Activated naive CD8-positive, alpha-beta T cell treated with anti-CD3 and anti-CD28 coated beads, Interleukin-2, amount 10 ng/mL, durations not matched to agents 7 days and 5 days (primary cell): Measurements from ENCODE around the gene STAG1. TPM values are rescaled to one million over a fixed set of nuclear protein-coding genes. Genes with fewer than 3 reads are reported as not detected.
"Not testable (repeated sequence)": the region's sequence is repeated elsewhere in the genome, so short reads cannot be mapped to it uniquely, and the experiment has no call there.

Source experiments
- ATAC-seq: fragments of 150-1000 bp; cut with Tn5 transposase; one replicate; pipeline ENCODE4 v1.10.0; 2021; ENCODE audit warnings: low read depth, moderate library complexity
- POLR2A ChIA-PET: fragments of 350-600 bp; sonication (Branson Sonifier 250); formaldehyde crosslinking; loops from one replicate; lab custom pipeline; 2021; ENCODE audit warnings: antibody characterized with exemption; lab: Charles Lee
- DNase-seq: peaks from one replicate; pipeline ENCODE4 v3.0.0; 2021
- H3K27ac Mint-ChIP-seq: one replicate; pipeline ENCODE4 v1.8.0; 2022; ENCODE audit warnings: mild to moderate bottlenecking, mixed read lengths
- H3K27me3 Mint-ChIP-seq: one replicate; pipeline ENCODE4 v1.8.0; 2022; ENCODE audit warnings: mild to moderate bottlenecking, moderate library complexity, mixed read lengths
- H3K36me3 Mint-ChIP-seq: one replicate; pipeline ENCODE4 v1.8.0; 2021; ENCODE audit warnings: mild to moderate bottlenecking, mixed read lengths
- H3K4me1 Mint-ChIP-seq: one replicate; pipeline ENCODE4 v1.8.0; 2021; ENCODE audit warnings: mixed read lengths
- H3K4me3 Mint-ChIP-seq: one replicate; pipeline ENCODE4 v1.8.0; 2022; ENCODE audit warnings: mild to moderate bottlenecking, moderate library complexity, mixed read lengths
- H3K9me3 Mint-ChIP-seq: one replicate; pipeline ENCODE4 v1.8.0; 2021; ENCODE audit warnings: mixed read lengths
- total RNA-seq, 2 experiments: library from RNA; stranded (reverse); gene quantifications; one replicate each; pipeline ENCODE4 v1.2.3, GENCODE V29; 2021

STAG1 gene
- total RNA-seq, 2 experiments from 2014 or later = 39.4 to 43.7 TPM

DNA sequence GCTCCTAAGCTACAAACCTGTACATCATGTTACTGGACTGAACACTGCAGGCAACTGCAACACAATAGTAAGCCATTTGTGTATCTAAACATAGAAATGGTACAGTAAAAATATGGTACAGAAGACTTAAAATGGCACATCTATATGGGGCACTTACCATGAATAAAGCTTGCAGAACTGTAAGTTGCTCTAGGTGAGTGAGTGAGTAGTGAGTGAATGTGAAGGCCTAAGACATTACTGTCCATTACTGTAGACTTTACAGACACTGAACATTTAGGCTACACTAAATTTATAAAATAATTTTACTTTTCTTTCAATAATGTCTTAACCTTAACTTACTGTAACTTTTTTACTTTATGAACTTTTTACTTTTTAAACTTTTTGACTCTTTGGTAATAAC lies 76.2 kb downstream of the STAG1 start:
- no peak for DNase-seq
- POLR2A ChIA-PET = no interaction called here
- Mint-ChIP-seq H3K4me1 (peaks cover 6% of the 10 kb centered on the region), H3K36me3 (peaks cover 16% of the 10 kb centered on the region), H3K4me3 (no peak overlapping the region), H3K27ac (no peak overlapping the region), H3K27me3 (no peaks in the 10 kb centered on the region), H3K9me3 (no peaks in the 10 kb centered on the region)
- no peak for ATAC-seq

DNA sequence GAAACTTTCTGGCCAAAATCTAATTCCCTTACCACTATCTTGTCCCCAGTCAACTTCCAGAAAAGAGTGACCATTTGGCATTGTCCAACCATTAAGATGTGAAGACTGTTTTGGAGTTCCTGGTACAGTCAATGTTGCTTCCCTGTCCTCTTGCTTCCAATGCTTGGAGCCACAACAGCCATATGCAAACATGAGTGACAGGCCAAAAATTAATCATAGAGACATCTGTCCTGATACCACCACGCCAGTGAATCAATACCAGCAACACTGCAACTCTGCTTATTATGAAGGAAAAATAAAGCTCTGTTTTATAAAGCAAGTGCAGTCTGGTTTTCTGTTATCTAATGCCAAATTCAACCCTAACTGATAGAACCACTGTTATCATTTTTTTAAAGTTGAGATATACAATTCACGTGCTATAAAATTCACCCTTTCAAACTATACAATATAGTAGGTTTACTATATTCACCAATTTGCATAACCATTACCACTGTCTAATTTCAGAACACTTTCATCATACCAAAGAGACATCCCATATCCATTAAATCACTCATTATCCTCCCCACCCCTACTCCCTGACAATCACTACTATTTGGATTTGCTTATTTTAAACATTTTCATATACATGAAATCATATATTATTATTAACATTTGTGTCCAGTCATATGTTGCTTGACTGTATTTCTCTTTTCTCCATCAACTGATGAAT lies 76.9 kb downstream of the STAG1 start:
- ATAC-seq (no peak), DNase-seq (no peak)
- H3K9me3 Mint-ChIP-seq = no peaks in the 10 kb centered on the region
- POLR2A ChIA-PET = no interaction called here
- no peak overlapping the region for H3K4me3 Mint-ChIP-seq
- H3K4me1 Mint-ChIP-seq = peaks cover 6% of the 10 kb centered on the region
- no peaks in the 10 kb centered on the region for H3K27me3 Mint-ChIP-seq
- no peak overlapping the region for H3K27ac Mint-ChIP-seq
- H3K36me3 Mint-ChIP-seq = peaks cover 18% of the 10 kb centered on the region

GRCh38 chr3:136672457-136672856 lies 79.7 kb downstream of the STAG1 start:
- Mint-ChIP-seq H3K4me3 (no peak overlapping the region), H3K36me3 (peaks cover 28% of the 10 kb centered on the region), H3K9me3 (peaks cover 4% of the 10 kb centered on the region), H3K27ac (no peak overlapping the region), H3K27me3 (no peaks in the 10 kb centered on the region), H3K4me1 (peaks cover 6% of the 10 kb centered on the region)
- no peak for DNase-seq
- ATAC-seq = no peak
- POLR2A ChIA-PET = no interaction called here

DNA sequence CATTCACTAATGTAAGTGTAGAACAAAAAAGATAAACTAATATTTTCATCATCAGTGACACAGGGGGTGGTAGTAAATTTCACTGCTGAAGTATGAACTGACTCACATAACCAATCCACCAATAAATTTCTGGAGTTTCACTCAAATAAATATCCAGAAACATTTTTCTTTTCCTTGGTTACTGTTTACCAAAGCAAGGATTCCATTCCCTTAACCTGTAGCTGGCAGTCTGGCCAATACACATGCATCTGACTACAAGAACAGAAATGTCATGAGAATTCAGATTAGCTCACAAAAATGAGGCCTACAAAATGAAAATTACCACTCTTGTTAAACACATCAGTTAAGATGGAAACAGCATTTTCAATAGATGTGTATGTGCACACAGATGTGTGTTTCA lies 80.3 kb downstream of the STAG1 start:
- H3K27ac Mint-ChIP-seq = no peak overlapping the region
- POLR2A ChIA-PET = no interaction called here
- no peaks in the 10 kb centered on the region for H3K27me3 Mint-ChIP-seq
- H3K36me3 Mint-ChIP-seq = peaks cover 30% of the 10 kb centered on the region
- no peak for ATAC-seq
- H3K9me3 Mint-ChIP-seq = peaks cover 4% of the 10 kb centered on the region
- H3K4me1 Mint-ChIP-seq = peaks cover 6% of the 10 kb centered on the region
- DNase-seq = no peak
- H3K4me3 Mint-ChIP-seq = no peak overlapping the region

DNA sequence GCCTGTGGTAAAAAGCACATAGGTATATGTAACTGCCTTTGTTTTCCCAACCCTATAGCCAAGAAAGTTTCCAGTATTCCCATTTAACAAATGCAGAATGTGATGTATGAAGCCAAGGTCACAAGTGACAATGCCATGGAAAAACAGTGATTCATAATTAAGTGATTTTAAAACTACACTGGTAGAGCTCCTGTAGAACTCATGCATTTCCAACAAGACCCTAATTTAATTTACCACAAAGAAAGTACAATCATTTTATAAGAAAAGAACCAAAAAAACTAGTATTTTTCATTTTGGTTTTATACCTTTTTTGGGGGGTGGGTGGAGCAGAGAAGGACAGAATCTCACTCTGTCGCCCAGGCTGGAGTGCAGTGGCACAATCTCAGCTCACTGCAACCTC lies 82.0 kb downstream of the STAG1 start:
- Mint-ChIP-seq H3K4me3 (no peak overlapping the region), H3K36me3 (peaks cover 35% of the 10 kb centered on the region), H3K27me3 (no peaks in the 10 kb centered on the region), H3K4me1 (peaks cover 8% of the 10 kb centered on the region), H3K27ac (no peak overlapping the region), H3K9me3 (peaks cover 6% of the 10 kb centered on the region)
- ATAC-seq (no peak), DNase-seq (no peak)
- POLR2A ChIA-PET = no interaction called here

GRCh38 chr3:136667081-136667480 lies 85.1 kb downstream of the STAG1 start:
- H3K36me3 Mint-ChIP-seq = peaks cover 40% of the 10 kb centered on the region
- ATAC-seq (no peak), DNase-seq (no peak)
- POLR2A ChIA-PET = no interaction called here
- peaks cover 4% of the 10 kb centered on the region for H3K4me1 Mint-ChIP-seq
- peaks cover 6% of the 10 kb centered on the region for H3K9me3 Mint-ChIP-seq
- H3K27me3 Mint-ChIP-seq = no peaks in the 10 kb centered on the region
- no peak overlapping the region for H3K4me3 Mint-ChIP-seq
- H3K27ac Mint-ChIP-seq = no peak overlapping the region

DNA sequence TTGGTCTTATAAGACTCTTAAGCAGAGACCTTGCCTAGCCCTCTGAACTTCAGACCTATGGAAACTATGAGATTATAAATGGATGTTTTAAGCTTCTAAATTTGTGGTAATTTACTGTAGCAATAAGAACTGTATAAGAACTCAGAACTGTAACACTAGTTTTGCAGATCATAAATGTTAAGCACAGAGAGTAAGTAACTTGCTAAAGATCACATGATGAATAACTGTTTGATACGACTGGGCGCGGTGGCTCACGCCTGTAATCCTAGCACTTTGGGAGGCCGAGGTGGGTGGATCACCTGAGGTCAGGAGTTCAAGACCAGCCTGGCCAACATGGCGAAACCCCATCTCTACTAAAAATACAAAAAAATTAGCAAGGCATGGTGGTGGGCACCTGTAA lies 85.9 kb downstream of the STAG1 start:
- H3K4me1 Mint-ChIP-seq, DNase-seq, ATAC-seq, H3K4me3 Mint-ChIP-seq, POLR2A ChIA-PET, H3K27me3 Mint-ChIP-seq, H3K27ac Mint-ChIP-seq, H3K9me3 Mint-ChIP-seq: not testable (repeated sequence)
- H3K36me3 Mint-ChIP-seq = peaks cover 40% of the 10 kb centered on the region

GRCh38 chr3:136664771-136665170 lies 87.4 kb downstream of the STAG1 start:
- H3K27me3 Mint-ChIP-seq = no peaks in the 10 kb centered on the region
- no peak overlapping the region for H3K4me3 Mint-ChIP-seq
- no peak overlapping the region for H3K27ac Mint-ChIP-seq
- peaks cover 7% of the 10 kb centered on the region for H3K4me1 Mint-ChIP-seq
- peaks cover 35% of the 10 kb centered on the region for H3K36me3 Mint-ChIP-seq
- DNase-seq (no peak), ATAC-seq (no peak)
- H3K9me3 Mint-ChIP-seq = peaks cover 6% of the 10 kb centered on the region
- POLR2A ChIA-PET = no interaction called here

- H3K9me3 Mint-ChIP-seq = peaks cover 2% of the 10 kb centered on the region
- H3K27ac Mint-ChIP-seq = no peak overlapping the region
- POLR2A ChIA-PET = no interaction called here
- peaks cover 33% of the 10 kb centered on the region for H3K36me3 Mint-ChIP-seq
- no peak for ATAC-seq
- no peak for DNase-seq
- H3K4me1 Mint-ChIP-seq = peaks cover 8% of the 10 kb centered on the region
- H3K4me3 Mint-ChIP-seq = no peak overlapping the region
- H3K27me3 Mint-ChIP-seq = no peaks in the 10 kb centered on the region
These were observed 90.9 kb downstream of the STAG1 start for GRCh38 chr3:136661282-136661681.

- no peak overlapping the region for H3K27ac Mint-ChIP-seq
- ATAC-seq = no peak
- H3K9me3 Mint-ChIP-seq = peaks cover 6% of the 10 kb centered on the region
- H3K36me3 Mint-ChIP-seq = peaks cover 38% of the 10 kb centered on the region
- H3K27me3 Mint-ChIP-seq = no peaks in the 10 kb centered on the region
- POLR2A ChIA-PET = no interaction called here
- no peak overlapping the region for H3K4me3 Mint-ChIP-seq
- DNase-seq = no peak
- peaks cover 6% of the 10 kb centered on the region for H3K4me1 Mint-ChIP-seq
These were observed 93.1 kb downstream of the STAG1 start for GRCh38 chr3:136658946-136659682.

DNA sequence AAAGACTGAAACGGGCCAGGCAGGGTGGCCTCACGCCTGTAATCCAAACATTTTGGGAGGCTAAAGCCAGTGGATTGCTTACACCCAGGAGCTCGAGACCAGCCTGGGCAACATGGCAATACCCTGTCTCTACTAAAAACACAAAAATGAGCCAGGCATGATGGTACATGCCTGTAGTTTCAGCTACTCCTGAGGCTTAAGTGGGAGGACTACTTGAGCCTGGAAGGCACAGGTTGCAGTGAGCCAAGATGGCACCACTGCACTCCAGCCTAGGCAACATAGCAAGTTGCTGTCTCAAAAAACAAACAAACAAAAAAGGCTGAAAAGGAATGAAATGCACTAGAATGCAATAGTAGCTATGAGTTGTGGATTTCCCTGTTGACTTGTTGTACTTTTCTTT lies 94.7 kb downstream of the STAG1 start:
- peaks cover 44% of the 10 kb centered on the region for H3K36me3 Mint-ChIP-seq
- POLR2A ChIA-PET = no interaction called here
- ATAC-seq (no peak), DNase-seq (no peak)
- H3K27me3 Mint-ChIP-seq = no peaks in the 10 kb centered on the region
- no peak overlapping the region for H3K4me3 Mint-ChIP-seq
- H3K27ac Mint-ChIP-seq = no peak overlapping the region
- peaks cover 4% of the 10 kb centered on the region for H3K4me1 Mint-ChIP-seq
- H3K9me3 Mint-ChIP-seq = peaks cover 10% of the 10 kb centered on the region

DNA sequence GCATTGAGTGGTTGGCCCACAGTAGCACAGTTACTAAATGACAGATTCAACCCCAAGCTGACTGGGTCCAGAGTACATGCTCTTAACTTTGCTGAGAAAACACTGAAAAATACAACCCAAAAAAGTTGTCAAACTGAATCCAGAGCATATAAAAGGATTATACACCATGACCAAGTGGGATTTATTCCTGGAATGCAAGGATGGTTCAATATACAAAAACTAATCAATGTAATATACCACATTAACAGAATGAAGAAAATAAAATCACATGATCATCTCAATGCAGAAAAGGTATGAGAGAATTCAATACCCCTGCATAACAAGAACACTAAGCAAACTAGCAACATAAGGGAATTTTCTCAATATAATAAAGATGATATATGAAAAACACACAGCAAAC lies 98.5 kb downstream of the STAG1 start:
- POLR2A ChIA-PET = no interaction called here
- H3K27me3 Mint-ChIP-seq = no peaks in the 10 kb centered on the region
- DNase-seq = no peak
- H3K4me1 Mint-ChIP-seq = peaks cover 5% of the 10 kb centered on the region
- H3K36me3 Mint-ChIP-seq = peaks cover 44% of the 10 kb centered on the region
- no peak overlapping the region for H3K27ac Mint-ChIP-seq
- peaks cover 11% of the 10 kb centered on the region for H3K9me3 Mint-ChIP-seq
- no peak for ATAC-seq
- no peak overlapping the region for H3K4me3 Mint-ChIP-seq

- H3K4me1 Mint-ChIP-seq = peaks cover 5% of the 10 kb centered on the region
- H3K9me3 Mint-ChIP-seq = peaks cover 13% of the 10 kb centered on the region
- no peak for DNase-seq
- ATAC-seq = no peak
- H3K27me3 Mint-ChIP-seq = no peaks in the 10 kb centered on the region
- no peak overlapping the region for H3K27ac Mint-ChIP-seq
- H3K36me3 Mint-ChIP-seq = peaks cover 42% of the 10 kb centered on the region
- POLR2A ChIA-PET = no interaction called here
- H3K4me3 Mint-ChIP-seq = no peak overlapping the region
These were observed 100.6 kb downstream of the STAG1 start for GRCh38 chr3:136651581-136651980.

- POLR2A ChIA-PET = no interaction called here
- Mint-ChIP-seq H3K27ac (no peak overlapping the region), H3K9me3 (peaks cover 13% of the 10 kb centered on the region), H3K36me3 (peaks cover 43% of the 10 kb centered on the region), H3K27me3 (no peaks in the 10 kb centered on the region), H3K4me1 (peaks cover 10% of the 10 kb centered on the region), H3K4me3 (no peak overlapping the region)
- DNase-seq (no peak), ATAC-seq (no peak)
These were observed 101.7 kb downstream of the STAG1 start for GRCh38 chr3:136650461-136650860.
